HepG2 (cell line): ENCODE results near the gene RILP. TPM values are rescaled to one million over a fixed set of nuclear protein-coding genes. Genes with fewer than 3 reads are reported as not detected.

ENCODE experiments used
- EP300 ChIP-seq, 3 experiments: sonication (generic) in 1 of 3; formaldehyde crosslinking in 1 of 3; IDR thresholded peaks; 2 replicates each; pipeline versions ENCODE4 v1.5.1 to v1.6.1; 2011 to 2020; ENCODE audit warnings: low read depth in 2 of 3, low read length in 2 of 3, borderline replicate concordance in 1 of 3, improper control_type of control experiment in 1 of 3, mild to moderate bottlenecking in 1 of 3, missing genetic modification reagents in 1 of 3, moderate library complexity in 1 of 3
- HNRNPH1 ChIP-seq: fragments of 200-400 bp; formaldehyde crosslinking; optimal IDR thresholded peaks from 2 replicates; pipeline ENCODE3; 2017; ENCODE audit warnings: mild to moderate bottlenecking, low read depth, low read length
- MLX ChIP-seq: IDR thresholded peaks from 2 replicates; pipeline ENCODE4 v1.6.1; 2016
- MTF1 ChIP-seq: sonication (generic); formaldehyde crosslinking; IDR thresholded peaks from 2 replicates; pipeline ENCODE4 v1.5.0; 2020; ENCODE audit warnings: missing genetic modification reagents
- REXO4 ChIP-seq: sonication (generic); formaldehyde crosslinking; IDR thresholded peaks from 2 replicates; pipeline ENCODE4 v1.8.0; 2022; ENCODE audit warnings: missing genetic modification reagents, mild to moderate bottlenecking, borderline replicate concordance
- ZNF160 ChIP-seq: sonication (generic); formaldehyde crosslinking; IDR thresholded peaks from 2 replicates; pipeline ENCODE4 v1.8.0; 2022; ENCODE audit warnings: mild to moderate bottlenecking, inconsistent platforms, missing genetic modification reagents
- ZNF496 ChIP-seq: sonication (generic); formaldehyde crosslinking; IDR thresholded peaks from 2 replicates; pipeline ENCODE4 v1.8.1; 2023; ENCODE audit warnings: mild to moderate bottlenecking, moderate library complexity, missing genetic modification reagents; ENCODE audit not compliant: insufficient replicate concordance
- ZNF577 ChIP-seq: sonication (generic); formaldehyde crosslinking; IDR thresholded peaks from 2 replicates; pipeline ENCODE4 v1.4.0; 2020; ENCODE audit warnings: mild to moderate bottlenecking, low read depth, missing genetic modification reagents, borderline replicate concordance
- ZNF670 ChIP-seq: sonication (generic); formaldehyde crosslinking; IDR thresholded peaks from 2 replicates; pipeline ENCODE4 v1.8.0; 2022; ENCODE audit warnings: mild to moderate bottlenecking, missing genetic modification reagents, borderline replicate concordance
- polyA plus RNA-seq, 8 experiments: library from polyadenylated mRNA; depleted of rRNA in 3 of 8; stranded (reverse) in 7 of 8; unstranded in 1 of 8; fragments of >200 nt; fragmentation: Illumina TruSeq in 4 of 8; extraction: Trizol in 4 of 8; gene quantifications; 2 replicates each; pipeline versions ENCODE4 v1.2.1 to v1.2.3, GENCODE V29; 2011 to 2016; ENCODE audit warnings: low read depth in 4 of 8, missing spikeins in 1 of 8, mixed read lengths in 1 of 8; ENCODE audit not compliant: insufficient read depth in 1 of 8
- total RNA-seq, 5 experiments: library from RNA; depleted of rRNA; stranded (reverse); fragments of >200 nt; fragmentation: Illumina TruSeq; extraction: Trizol; gene quantifications; 2 replicates each; pipeline ENCODE4 v1.2.3, GENCODE V29; 2016; ENCODE audit warnings: low read depth in 1 of 5
- TF ChIP-seq, protein P1 (sequence below): sonication (generic); formaldehyde crosslinking; IDR thresholded peaks from 2 replicates; pipeline ENCODE4 v1.8.1; 2023; ENCODE audit warnings: mild to moderate bottlenecking, missing genetic modification reagents

RILP gene
- total and polyA plus RNA-seq, 2 of the 13 experiments (the other 11 are each of a cell fraction or from before 2014, with no cell fraction given): 6.6 to 8.1 TPM

- TF ChIP-seq EP300 (IDR thresholded peaks at IDR 0.05; ENCODE audit: low read depth in 2 of 2, low read length in 2 of 2) (no peak), EP300 (CRISPR knock-in tag; IDR thresholded peaks at IDR 0.05; ENCODE audit: borderline replicate concordance) (no peak), REXO4 (CRISPR knock-in tag) (no peak), MLX (CRISPR knock-in tag) (no peak), MTF1 (no peak), HNRNPH1 (no peak), ZNF670 (CRISPR knock-in tag) (no peak), ZNF577 (CRISPR knock-in tag) (no peak), ZNF160 (CRISPR knock-in tag) (no peak), ZNF496 (CRISPR knock-in tag) (no peak)
- TF ChIP-seq, protein P1, sequence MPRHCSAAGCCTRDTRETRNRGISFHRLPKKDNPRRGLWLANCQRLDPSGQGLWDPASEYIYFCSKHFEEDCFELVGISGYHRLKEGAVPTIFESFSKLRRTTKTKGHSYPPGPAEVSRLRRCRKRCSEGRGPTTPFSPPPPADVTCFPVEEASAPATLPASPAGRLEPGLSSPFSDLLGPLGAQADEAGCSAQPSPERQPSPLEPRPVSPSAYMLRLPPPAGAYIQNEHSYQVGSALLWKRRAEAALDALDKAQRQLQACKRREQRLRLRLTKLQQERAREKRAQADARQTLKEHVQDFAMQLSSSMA: no peak; the same call in 1 of the 2 replicates
Measured at GRCh38 chr17:1629504-1630310, 20.0 kb downstream of the RILP start (continued).
